Measurements from ENCODE around the gene MZT2B.
A peak's percentile ranks its signal among the peaks of the same experiment; 100 is the strongest.
"Not testable (repeated sequence)": the region's sequence is repeated elsewhere in the genome, so short reads cannot be mapped to it uniquely, and the experiment has no call there.

MZT2B gene

GRCh38 chr2:130180404-130181324 is 1.4 kb upstream of the MZT2B start:
- DNase-seq, result not testable (repeated sequence)

- DNase-seq, result peak; percentile 98
These were observed 660 bp upstream of the MZT2B start, which contains the start of gene SMPD4 for GRCh38 chr2:130181325-130181879. Gene SMPD4, minus strand, starts transcription at chr2:130181602. Its CDS starts 5,010 bp downstream, at chr2:130176592.

GRCh38 chr2:130182826-130183511 is 907 bp downstream of the MZT2B start:
- not testable (repeated sequence) for DNase-seq

GRCh38 chr2:130183512-130184373 is 1.7 kb downstream of the MZT2B start:
- no peak for DNase-seq

- DNase-seq, result no peak
These were observed 3.4 kb downstream of the MZT2B start for GRCh38 chr2:130185436-130185835.

- DNase-seq, result no peak
These were observed 3.8 kb downstream of the MZT2B start for GRCh38 chr2:130185896-130186295.

- DNase-seq, result no peak
These were observed 4.3 kb downstream of the MZT2B start for GRCh38 chr2:130186391-130186790.

- DNase-seq, result no peak
These were observed 5.2 kb downstream of the MZT2B start for GRCh38 chr2:130187268-130187667.

GRCh38 chr2:130187859-130188792 is 6.1 kb downstream of the MZT2B start:
- DNase-seq, result not testable (repeated sequence)

- not testable (repeated sequence) for DNase-seq
These were observed 6.9 kb downstream of the MZT2B start for GRCh38 chr2:130188958-130189357.

GRCh38 chr2:130190237-130190636 is 8.2 kb downstream of the MZT2B start:
- no peak for DNase-seq

GRCh38 chr2:130191319-130191718 is 9.3 kb downstream of the MZT2B start:
- DNase-seq, result not testable (repeated sequence)

- DNase-seq, result not testable (repeated sequence)
These were observed 10.4 kb downstream of the MZT2B start for GRCh38 chr2:130192451-130192850.

- DNase-seq, result not testable (repeated sequence)
These were observed 11.8 kb downstream of the MZT2B start for GRCh38 chr2:130193824-130194223.

- DNase-seq, result not testable (repeated sequence)
These were observed 13.1 kb downstream of the MZT2B start for GRCh38 chr2:130195089-130195635.

GRCh38 chr2:130196052-130196451 is 14.0 kb downstream of the MZT2B start:
- not testable (repeated sequence) for DNase-seq

GRCh38 chr2:130198343-130198742 is 16.3 kb downstream of the MZT2B start, which contains the start of gene TUBA3E:
Gene TUBA3E, minus strand, starts transcription at chr2:130198439. Its CDS starts 79 bp downstream, at chr2:130198360.
- DNase-seq, result no peak

- not testable (repeated sequence) for DNase-seq
These were observed 20.5 kb downstream of the MZT2B start for GRCh38 chr2:130202518-130202917.

- not testable (repeated sequence) for DNase-seq
These were observed 21.1 kb downstream of the MZT2B start for GRCh38 chr2:130203150-130203549.

- not testable (repeated sequence) for DNase-seq
These were observed 25.0 kb downstream of the MZT2B start for GRCh38 chr2:130207051-130207450.

- DNase-seq, result not testable (repeated sequence)
These were observed 37.1 kb downstream of the MZT2B start for GRCh38 chr2:130219147-130219546.
